Measurements from ENCODE around the gene UPK3B.
"Not testable (repeated sequence)": the region's sequence is repeated elsewhere in the genome, so short reads cannot be mapped to it uniquely, and the experiment has no call there.

Gene UPK3B

GRCh38 chr7:76509931-76510877 lies at the start of gene UPK3B:
Gene UPK3B (plus strand): TSS chr7:76510552. CDS start chr7:76510653, 101 bp downstream.
- DNase-seq: no peak

GRCh38 chr7:76460767-76461166 lies 49.6 kb upstream of the UPK3B start:
- DNase-seq: not testable (repeated sequence)

- not testable (repeated sequence) for DNase-seq
Measured at GRCh38 chr7:76461464-76462101, 48.8 kb upstream of the UPK3B start, which contains the start of gene DTX2. Gene DTX2 (plus strand): TSS chr7:76461709. CDS start chr7:76480510, 18,801 bp downstream.

- DNase-seq: not testable (repeated sequence)
Measured at GRCh38 chr7:76462271-76462882, 48.0 kb upstream of the UPK3B start.

- DNase-seq: not testable (repeated sequence)
Measured at GRCh38 chr7:76464959-76465358, 45.4 kb upstream of the UPK3B start.

- DNase-seq: not testable (repeated sequence)
Measured at GRCh38 chr7:76465950-76466349, 44.4 kb upstream of the UPK3B start.

GRCh38 chr7:76467743-76468404 lies 42.5 kb upstream of the UPK3B start:
- DNase-seq: not testable (repeated sequence)

GRCh38 chr7:76471556-76472221 lies 38.7 kb upstream of the UPK3B start:
- DNase-seq: not testable (repeated sequence)

GRCh38 chr7:76473097-76473496 lies 37.3 kb upstream of the UPK3B start:
- not testable (repeated sequence) for DNase-seq

- not testable (repeated sequence) for DNase-seq
Measured at GRCh38 chr7:76476280-76476679, 34.1 kb upstream of the UPK3B start.

GRCh38 chr7:76476742-76477474 lies 33.4 kb upstream of the UPK3B start:
- not testable (repeated sequence) for DNase-seq

GRCh38 chr7:76479628-76480027 lies 30.7 kb upstream of the UPK3B start:
- not testable (repeated sequence) for DNase-seq

- not testable (repeated sequence) for DNase-seq
Measured at GRCh38 chr7:76480403-76481253, 29.7 kb upstream of the UPK3B start.

- DNase-seq: not testable (repeated sequence)
Measured at GRCh38 chr7:76482660-76483059, 27.7 kb upstream of the UPK3B start.

GRCh38 chr7:76483081-76483480 lies 27.3 kb upstream of the UPK3B start:
- not testable (repeated sequence) for DNase-seq

GRCh38 chr7:76484456-76484855 lies 25.9 kb upstream of the UPK3B start:
- not testable (repeated sequence) for DNase-seq

GRCh38 chr7:76485822-76486610 lies 24.3 kb upstream of the UPK3B start:
- DNase-seq: not testable (repeated sequence)

- DNase-seq: not testable (repeated sequence)
Measured at GRCh38 chr7:76486618-76487017, 23.7 kb upstream of the UPK3B start.

- DNase-seq: not testable (repeated sequence)
Measured at GRCh38 chr7:76487969-76488368, 22.4 kb upstream of the UPK3B start.
